ENCODE measurements around the gene LCN9. TPM values are rescaled to one million over a fixed set of nuclear protein-coding genes. Genes with fewer than 3 reads are reported as not detected.

The LCN9 gene
- total and polyA plus RNA-seq, 2 of the 4 experiments (the other 2 are of a cell fraction), result not detected

DNA sequence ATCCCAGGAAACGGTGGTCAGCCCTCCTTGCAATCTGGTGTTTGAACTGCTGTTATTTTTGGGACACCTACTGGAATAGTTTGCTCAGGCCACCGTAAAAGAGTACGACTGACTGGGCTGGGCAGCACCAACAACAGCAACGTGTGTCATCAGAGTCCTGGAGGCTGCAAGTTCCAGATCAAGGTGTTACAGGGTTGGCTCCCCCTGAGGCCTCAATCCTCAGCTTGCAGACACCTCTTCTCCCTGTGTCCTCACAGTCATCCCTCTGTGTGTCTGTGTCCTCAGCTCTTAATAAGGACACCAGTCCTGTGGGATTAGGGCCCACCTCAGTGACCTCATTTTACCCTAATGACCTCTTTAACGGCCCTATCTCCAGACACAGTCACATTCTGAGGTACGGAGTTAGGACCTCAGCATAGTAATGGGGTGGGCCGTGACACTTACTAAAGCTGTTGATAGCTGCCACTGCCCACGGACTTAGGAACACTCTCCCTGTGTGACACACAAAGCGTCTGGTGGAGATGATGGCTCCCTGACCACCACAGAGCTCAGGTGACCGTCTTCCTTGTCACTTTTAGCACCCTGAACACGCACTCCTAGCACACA is 40.6 kb upstream of the LCN9 start:
- intact Hi-C loops (cut with micrococcal nuclease) (no loop called here), dilution Hi-C loops (cut with HindIII; ENCODE audit: low sequenced_read_pairs, unreplicated experiment) (no loop called here), in situ Hi-C loops (cut with MboI; ENCODE audit: low sequenced_read_pairs) (loop anchor here (25.0 kb wide), 1 partner anchor 315 kb away; no protein-coding TSS in a partner anchor)
- H3K9me1 ChIP-seq (ENCODE audit: insufficient read depth, low read length), result no peaks in the 10 kb centered on the region
- ChIA-PET CTCF (no interaction called here), POLR2A (ENCODE audit: unreplicated experiment) (interaction anchor here (0.6 kb wide), 1 partner anchor 128 kb away, joined by 3 read pairs; no protein-coding TSS in a partner anchor)
- no peaks in the 10 kb centered on the region for H3K79me1 ChIP-seq (ENCODE audit: low read depth in 1 of 2, low read length in 2 of 2)
- no peak overlapping the region for H3K27ac ChIP-seq (ENCODE audit: insufficient read depth, low read length)
- H2BK15ac ChIP-seq (ENCODE audit: low read depth, low read length), result no peak overlapping the region
- H4K91ac ChIP-seq (ENCODE audit: insufficient read depth, low read depth, low read length), result no peak overlapping the region
- no peak overlapping the region for H3K18ac ChIP-seq (ENCODE audit: low read depth, low read length)
- H3K4me2 ChIP-seq (ENCODE audit: low read depth, low read length), result no peak overlapping the region
- H4K20me1 ChIP-seq (ENCODE audit: insufficient read depth, low read length), result no peaks in the 10 kb centered on the region
- H2AK9ac ChIP-seq (replicated peaks; ENCODE audit: low read depth, low read length, poor library complexity), result no peak overlapping the region
- no peak overlapping the region for H3K56ac ChIP-seq (ENCODE audit: extremely low read depth, insufficient read depth, low read length)
- DNase-seq (no peak), ATAC-seq (ENCODE audit: low read depth) (no peak)
- H2BK120ac ChIP-seq (ENCODE audit: low read depth, low read length), result no peak overlapping the region
- no peak overlapping the region for H4K5ac ChIP-seq (ENCODE audit: low read depth, low read length)
- H3K4me1 ChIP-seq (ENCODE audit: control insufficient read depth, insufficient read depth, low read length), result no peaks in the 10 kb centered on the region
- no peak overlapping the region for H3K9ac ChIP-seq (ENCODE audit: low read depth, low read length)
- H2AFZ ChIP-seq (replicated peaks; ENCODE audit: low read length, poor library complexity), result peak overlapping the region; percentile 56
- H3K27me3 ChIP-seq (ENCODE audit: control insufficient read depth, insufficient read depth, low read length), result no peaks in the 10 kb centered on the region; the same call in 1 of the 2 replicates
- no peaks in the 10 kb centered on the region for H3K9me3 ChIP-seq (ENCODE audit: control insufficient read depth, insufficient read depth, low read length)
- H2BK20ac ChIP-seq (ENCODE audit: low read depth, low read length), result no peak overlapping the region
- no peak overlapping the region for H3K4ac ChIP-seq (ENCODE audit: low read depth, low read length)
- no peak overlapping the region for H3K4me3 ChIP-seq (ENCODE audit: insufficient read depth, low read depth, low read length)
- no peak overlapping the region for H4K8ac ChIP-seq (ENCODE audit: low read depth in 2 of 2, low read length in 2 of 2)
- no TSS peak for BruUV-seq (replicated peaks)
- H3K14ac ChIP-seq (replicated peaks; ENCODE audit: low read depth, low read length), result no peak overlapping the region
- H3K36me3 ChIP-seq (ENCODE audit: control insufficient read depth, insufficient read depth, low read length), result no peaks in the 10 kb centered on the region
- no peak overlapping the region for H2AK5ac ChIP-seq (ENCODE audit: low read depth, low read length)
- no peak overlapping the region for H3K23ac ChIP-seq (ENCODE audit: low read depth, low read length)
- WGBS, 2 experiments (ENCODE audit: extremely low coverage in 2 of 2, insufficient read length in 1 of 2), result 40% methylated on average over 2 of the region's 11 CpGs; no CpG with 5 or more reads in 1 of the 2 experiments
- no peak for TF ChIP-seq FOS (IDR thresholded peaks at IDR 0.05; ENCODE audit: low read depth, low read length)
- TF ChIP-seq RFX5 (IDR thresholded peaks at IDR 0.05; ENCODE audit: low read depth, low read length), result no peak
- TF ChIP-seq CEBPB (IDR thresholded peaks at IDR 0.05; ENCODE audit: low read depth, low read length), result no peak
- TF ChIP-seq RAD21 (IDR thresholded peaks at IDR 0.05; ENCODE audit: low read length), result no peak
- TF ChIP-seq POLR2A (IDR thresholded peaks at IDR 0.05; ENCODE audit: low read depth, low read length), result no peak
- no peak for TF ChIP-seq MAZ (IDR thresholded peaks at IDR 0.05; ENCODE audit: borderline replicate concordance, low read depth, low read length)
- TF ChIP-seq, protein P1, sequence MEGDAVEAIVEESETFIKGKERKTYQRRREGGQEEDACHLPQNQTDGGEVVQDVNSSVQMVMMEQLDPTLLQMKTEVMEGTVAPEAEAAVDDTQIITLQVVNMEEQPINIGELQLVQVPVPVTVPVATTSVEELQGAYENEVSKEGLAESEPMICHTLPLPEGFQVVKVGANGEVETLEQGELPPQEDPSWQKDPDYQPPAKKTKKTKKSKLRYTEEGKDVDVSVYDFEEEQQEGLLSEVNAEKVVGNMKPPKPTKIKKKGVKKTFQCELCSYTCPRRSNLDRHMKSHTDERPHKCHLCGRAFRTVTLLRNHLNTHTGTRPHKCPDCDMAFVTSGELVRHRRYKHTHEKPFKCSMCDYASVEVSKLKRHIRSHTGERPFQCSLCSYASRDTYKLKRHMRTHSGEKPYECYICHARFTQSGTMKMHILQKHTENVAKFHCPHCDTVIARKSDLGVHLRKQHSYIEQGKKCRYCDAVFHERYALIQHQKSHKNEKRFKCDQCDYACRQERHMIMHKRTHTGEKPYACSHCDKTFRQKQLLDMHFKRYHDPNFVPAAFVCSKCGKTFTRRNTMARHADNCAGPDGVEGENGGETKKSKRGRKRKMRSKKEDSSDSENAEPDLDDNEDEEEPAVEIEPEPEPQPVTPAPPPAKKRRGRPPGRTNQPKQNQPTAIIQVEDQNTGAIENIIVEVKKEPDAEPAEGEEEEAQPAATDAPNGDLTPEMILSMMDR (conservative IDR thresholded peaks at IDR 0.05; ENCODE audit: low read depth, low read length), result no peak
- no peak overlapping the region for H2BK5ac ChIP-seq (ENCODE audit: low read depth, low read length, poor library complexity, severe bottlenecking)
